Glomerular visceral epithelial cell (primary cell): Measurements from ENCODE around the gene INKA1.
A peak's percentile ranks its signal among the peaks of the same experiment; 100 is the strongest.

Source experiments
- DNase-seq: peaks from one replicate; pipeline ENCODE4 v3.0.0-alpha.2; 2016; ENCODE audit errors: extremely low spot score

Gene INKA1

DNA sequence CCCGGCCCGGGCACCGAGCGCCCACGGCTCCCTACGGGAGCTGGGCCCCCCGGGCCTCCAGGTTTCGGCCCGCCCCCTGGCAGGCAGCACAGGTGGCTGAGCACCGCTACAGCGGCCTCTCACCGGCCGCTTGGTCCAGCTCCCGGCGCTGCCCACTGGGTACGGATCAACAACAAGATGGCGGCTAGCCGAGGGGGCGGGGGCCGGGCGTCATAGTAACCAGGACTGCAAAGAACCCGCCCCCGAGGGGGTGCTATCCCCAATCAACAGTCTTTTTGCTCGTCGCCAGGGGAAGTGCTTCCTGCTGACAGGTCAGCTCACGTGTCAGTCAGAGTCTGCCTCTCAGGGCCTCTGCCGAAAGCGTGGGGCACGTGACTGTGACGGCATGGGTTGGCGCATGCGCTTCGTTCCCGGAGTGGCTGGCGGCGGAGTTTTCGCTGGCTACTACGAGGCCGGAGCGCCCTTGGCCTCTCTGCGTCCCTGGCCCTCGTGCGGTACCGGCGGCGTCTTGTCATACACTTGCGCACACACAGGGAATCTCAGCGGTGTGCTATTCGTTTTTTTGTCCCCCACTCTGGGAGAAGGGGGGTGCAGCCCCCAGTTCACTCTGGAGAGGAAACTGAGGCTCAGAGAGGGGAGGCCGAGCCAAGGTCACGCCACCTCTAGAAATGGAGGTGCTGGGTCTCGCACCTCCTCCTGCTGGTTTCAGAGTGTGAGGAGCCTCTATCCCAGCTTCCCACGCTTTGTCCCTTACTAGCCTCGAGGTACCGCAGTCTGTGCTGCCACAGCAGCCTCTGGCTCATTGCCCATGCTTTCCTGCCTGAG, 16.5 kb upstream of the INKA1 start, which contains the start of gene IP6K1:
TSS of gene IP6K1 (minus strand) at position 186 of the 825 bp plus-strand sequence. CDS start 38,502 bp downstream, outside the sequence.
- peak; percentile 100 for DNase-seq

DNA sequence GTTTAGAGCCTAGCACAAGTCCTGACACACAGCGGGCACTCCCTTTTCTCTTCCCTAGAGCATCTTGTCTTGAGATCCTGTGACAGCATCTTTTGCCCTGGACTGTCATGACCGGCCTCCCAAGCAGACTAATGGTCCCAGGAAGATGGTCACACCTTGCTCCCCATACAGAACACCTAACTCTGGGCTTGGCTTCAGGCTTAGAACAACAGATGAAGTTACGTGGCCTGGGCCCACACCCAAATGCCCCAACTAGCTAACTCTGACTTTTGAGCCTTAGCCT, 15.9 kb upstream of the INKA1 start:
- DNase-seq: no peak

DNA sequence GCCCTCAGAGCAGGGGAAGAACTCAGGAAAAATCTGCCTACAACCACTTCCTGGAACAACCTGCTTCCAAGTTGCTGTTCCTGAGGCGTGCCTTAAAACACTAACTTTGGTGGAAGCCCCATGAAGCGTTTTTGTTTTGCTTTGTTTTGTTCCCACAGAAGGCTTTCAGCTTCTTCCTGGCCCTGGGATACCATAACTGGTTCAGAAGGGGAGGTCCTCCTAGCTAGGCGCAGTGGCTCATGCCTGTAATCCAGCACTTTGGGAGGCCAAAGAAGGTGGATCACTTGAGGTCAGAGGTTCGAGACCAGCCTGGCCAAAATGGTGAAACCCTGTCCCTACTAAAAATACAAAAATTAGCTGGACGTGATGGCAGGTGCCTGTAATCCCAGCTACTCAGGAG, 15.5 kb upstream of the INKA1 start:
- no peak for DNase-seq

DNA sequence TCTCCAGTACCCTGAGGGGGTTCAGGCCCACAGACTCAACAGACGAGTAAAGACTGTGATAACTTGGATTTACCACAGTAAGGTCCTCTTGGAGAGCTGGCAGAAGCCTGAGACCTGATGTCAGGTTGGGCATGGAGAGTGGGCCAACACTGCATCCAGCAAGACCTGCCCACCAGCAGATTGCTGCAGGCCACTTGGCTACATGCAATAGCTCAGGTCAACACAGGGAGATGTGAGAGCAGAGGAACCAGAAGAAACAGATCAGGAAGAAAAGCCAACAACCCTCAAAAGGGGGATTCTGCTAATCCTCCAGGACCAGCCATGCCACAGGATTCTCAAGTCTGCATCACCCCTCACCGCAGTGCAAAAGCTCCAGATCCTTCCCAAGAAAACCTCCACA, 15.0 kb upstream of the INKA1 start:
- DNase-seq: no peak

DNA sequence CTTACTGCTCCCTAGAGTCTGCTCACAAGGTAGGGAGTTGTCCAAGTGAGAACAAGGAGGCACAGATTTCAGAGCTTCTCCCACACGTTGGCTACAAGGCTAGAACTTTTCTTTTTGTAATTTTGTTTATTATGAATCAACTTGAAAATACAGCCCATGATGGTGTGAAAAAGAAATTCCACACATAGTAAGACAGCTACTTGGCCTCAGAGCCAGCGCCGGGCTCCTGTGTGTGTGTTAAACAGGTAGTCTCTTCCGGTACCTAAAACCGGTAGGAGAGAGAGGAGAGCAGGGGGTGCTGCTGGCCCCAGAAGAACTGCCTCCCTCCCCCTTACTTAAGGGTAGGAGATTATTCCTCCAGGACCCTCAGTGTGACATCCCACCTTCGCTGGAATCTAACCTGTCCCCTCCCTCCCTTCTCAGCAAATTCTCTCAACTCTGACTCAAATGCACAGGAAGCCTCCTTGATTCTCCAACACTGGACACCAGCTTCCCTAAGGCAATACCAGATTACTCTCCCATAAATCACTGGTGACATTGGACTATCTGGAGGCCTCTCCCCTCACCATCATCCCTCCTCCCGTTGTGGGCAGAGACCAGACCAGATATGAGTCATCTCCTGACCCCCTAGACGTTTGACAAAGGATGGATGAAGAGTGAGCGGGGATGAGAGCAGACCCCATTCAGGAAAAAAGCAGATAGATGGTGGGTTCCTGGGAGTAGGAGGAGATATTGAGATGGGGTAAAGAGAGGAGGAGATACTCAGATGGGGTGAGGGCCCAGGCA, 12.2 kb upstream of the INKA1 start:
- DNase-seq: peak; percentile 18

DNA sequence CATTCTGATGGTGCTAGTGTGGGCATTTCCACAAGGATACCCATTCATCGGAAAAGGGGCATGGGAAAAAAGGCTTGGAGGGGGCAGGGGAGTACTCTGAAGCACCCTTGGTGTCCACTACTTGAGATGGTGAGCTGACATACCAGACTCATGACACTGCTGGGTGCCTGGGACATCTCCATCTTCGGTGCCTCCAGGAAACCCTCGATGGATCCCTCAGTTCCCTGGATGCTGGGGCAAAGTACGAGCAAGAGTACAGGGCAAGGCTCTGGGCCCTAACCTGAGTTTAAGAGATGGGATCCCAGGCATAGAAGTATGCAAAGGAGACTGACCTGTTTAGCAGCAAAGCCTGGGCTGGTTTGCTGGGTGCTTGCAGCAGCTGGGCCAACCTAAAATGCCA, 11.5 kb upstream of the INKA1 start:
- DNase-seq: no peak

DNA sequence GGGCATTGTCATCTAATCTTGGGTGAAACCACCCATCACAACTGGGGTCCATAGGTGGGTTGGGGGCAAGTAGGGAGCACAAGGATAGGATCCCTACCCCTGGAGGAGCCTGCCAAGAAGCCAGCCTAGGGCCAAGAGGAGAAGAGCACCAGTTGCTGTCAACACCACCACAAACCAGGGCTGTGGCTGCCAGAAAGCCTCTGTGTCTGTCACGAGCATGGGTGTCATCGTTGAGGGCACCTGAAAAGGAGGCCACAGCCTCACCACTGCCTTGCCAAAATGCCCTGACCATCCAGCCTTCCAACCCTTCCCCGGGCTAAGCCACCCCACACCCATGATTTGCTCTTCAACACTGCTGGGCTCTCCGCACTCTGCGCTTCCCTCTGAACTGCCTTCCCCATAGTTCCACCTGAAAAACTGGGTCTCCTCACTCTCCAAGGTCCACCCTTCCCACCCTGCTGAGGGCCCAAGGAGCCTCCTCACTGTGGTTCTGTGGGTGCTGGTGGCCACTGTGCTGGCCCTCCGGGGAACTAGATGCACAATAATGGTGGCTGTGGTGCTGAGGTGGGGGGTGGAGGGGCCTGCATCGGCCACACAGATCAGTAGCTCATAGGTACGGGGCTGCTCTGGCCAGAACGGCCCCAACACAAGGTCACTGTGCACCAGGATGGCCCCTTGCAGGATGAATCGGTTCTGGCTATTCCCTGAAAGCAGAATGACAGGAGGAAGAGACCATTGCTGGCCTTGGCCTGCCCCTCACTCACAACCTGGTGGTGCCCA, 10.5 kb upstream of the INKA1 start:
- no peak for DNase-seq

DNA sequence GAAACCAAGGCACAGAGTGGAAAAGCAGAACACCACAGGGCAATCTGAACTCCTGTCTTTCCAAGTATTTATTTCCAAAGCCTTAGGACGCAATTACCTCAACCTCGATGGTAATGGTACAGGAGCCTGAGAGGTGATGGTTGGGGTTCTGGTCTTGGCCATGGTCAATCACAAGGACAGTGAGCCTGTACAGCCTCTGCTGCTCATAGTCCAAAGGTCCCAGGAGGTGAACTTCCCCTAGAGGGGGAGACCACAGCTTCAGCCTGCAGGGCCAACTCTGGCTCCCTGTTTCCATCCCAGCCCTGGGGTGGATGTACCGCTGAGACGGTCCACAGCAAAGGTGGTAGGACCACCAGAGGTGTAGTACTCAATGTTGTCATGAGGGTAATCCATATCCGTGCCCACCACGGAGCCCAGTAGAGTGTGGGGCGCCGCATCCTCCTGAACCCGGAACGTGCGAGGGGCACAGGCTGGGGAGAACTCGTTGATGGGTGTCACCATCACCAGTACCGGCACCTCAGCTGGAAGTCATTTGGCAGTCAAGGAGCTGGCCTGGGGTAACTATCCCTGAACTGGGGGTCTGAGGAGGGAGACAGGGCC, 9.5 kb upstream of the INKA1 start:
- DNase-seq: no peak

DNA sequence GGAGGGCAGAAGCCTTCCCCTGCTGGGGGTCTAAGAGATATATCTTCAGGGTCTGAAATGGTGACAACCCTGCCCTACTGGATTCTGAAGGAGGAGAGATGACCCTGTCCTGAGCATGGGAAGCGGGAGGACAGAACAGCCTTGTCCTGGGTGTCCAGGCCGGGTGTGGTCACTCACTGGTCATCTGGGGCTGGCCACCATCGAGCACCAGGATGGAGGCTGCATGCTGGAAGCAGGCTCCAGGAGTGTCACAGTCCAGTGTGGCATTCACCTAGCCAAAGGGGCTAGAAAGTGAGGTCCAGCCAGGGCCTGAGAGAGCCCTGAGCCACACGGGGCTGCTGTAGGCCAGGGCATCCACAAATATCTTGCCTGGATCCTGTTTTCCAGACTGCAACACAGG, 8.6 kb upstream of the INKA1 start:
- DNase-seq: no peak

DNA sequence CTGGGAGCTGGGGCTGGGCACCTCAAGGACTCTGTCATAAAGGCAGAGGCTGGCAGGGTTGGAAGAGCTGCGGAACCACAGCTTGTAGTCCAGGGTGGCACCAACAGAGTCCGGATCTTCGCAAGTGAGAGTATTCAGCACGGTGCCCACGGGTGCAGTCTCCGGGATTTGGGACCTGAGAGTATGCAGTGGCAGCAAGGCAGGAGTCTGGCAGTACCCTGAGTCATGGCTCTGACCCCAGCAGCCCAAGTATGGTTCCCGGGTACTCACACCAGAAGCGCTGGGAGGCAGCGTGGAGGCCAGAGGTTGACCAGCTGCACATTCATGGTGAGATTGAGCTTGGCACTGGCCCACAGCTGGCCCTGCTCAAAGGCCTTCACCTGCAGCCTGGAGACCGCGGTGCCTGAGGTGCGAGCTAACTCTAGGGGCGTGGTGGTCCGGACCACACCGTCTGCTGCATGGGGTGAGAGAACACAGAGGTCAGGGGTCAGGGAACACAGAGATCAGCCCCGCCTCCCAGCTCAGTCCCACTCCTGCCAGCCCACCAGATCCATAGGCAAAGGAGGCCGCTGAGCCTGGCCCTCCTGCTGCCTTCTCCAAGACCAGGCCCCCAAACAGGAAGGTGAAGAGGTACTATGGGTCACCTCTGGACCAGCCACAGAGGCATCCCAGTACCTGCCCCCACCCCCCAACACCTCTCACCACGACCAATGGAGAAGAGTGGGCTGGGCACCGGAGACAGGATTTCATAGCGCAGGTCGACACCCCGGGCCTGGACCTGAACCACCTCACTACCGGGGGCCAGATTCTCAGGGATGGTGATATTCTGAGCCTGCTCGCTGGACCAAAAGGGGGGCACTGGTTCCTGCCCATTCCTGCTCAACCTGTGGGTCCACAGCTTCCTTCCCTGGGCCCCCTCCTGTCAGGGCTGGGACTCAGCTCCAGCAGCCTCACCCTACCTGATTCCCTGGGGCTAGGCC, 7.8 kb upstream of the INKA1 start:
- DNase-seq: no peak

DNA sequence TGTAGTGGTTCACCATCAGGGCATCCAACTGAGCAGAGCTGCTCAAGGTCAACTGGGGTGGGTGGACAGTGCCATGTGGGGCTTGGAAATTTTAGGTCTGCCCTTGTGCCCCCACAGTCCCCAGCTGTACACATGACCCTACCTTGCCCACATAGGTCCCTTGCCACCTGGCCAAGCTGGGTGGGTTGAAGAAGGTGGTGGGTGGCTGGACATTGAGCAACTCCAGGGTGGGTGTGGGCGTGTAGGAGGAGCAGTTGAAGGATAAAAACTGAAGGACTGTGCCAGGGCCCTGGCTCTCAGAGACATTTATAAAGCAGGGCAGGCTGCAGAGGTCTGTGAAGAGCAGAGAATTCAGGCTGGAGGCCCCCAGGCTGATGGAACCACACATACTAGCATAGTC, 4.0 kb upstream of the INKA1 start:
- DNase-seq: no peak

DNA sequence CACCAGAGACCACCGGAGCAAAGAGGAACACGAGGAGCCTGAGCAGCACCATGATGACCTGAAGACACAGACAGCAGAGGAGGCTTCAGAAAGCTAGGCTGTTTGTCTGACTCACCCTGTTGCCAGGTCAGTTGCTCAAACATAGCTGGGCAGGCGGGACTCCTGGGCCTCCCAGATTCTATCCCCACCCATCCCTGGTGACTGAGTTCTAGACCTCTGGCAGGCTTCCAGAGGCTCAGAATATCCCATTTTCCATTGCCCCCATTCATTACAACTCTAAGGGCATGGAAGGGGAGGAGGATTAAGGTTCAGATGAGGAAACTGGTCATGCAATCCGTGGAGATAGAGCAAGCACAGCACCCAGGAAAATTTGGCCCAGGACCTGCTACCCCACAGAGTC, 3.3 kb upstream of the INKA1 start, which contains the start of gene CDHR4:
TSS of gene CDHR4 (minus strand) at position 113 of the 400 bp plus-strand sequence. CDS start at position 52, 61 bp downstream.
- peak; percentile 74 for DNase-seq

DNA sequence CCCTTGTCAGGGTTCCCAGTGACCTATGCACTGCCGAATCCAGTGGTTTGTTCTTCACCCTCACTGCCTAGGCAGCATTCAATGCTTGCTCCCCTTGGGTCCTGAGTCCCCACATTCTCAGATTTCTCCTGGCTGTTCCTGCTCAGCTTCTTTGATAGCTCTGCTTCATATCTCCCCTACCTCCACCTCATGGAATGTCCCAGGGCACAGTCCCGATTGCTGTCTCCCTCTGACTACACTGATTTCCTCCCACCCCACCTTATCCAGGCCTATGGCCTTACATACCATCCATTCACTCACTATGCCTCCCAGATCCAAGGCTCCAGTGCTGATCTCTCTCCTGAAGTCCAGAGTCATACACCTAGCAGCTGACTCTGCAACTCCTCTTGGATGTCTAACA, 1.9 kb upstream of the INKA1 start:
- no peak for DNase-seq

DNA sequence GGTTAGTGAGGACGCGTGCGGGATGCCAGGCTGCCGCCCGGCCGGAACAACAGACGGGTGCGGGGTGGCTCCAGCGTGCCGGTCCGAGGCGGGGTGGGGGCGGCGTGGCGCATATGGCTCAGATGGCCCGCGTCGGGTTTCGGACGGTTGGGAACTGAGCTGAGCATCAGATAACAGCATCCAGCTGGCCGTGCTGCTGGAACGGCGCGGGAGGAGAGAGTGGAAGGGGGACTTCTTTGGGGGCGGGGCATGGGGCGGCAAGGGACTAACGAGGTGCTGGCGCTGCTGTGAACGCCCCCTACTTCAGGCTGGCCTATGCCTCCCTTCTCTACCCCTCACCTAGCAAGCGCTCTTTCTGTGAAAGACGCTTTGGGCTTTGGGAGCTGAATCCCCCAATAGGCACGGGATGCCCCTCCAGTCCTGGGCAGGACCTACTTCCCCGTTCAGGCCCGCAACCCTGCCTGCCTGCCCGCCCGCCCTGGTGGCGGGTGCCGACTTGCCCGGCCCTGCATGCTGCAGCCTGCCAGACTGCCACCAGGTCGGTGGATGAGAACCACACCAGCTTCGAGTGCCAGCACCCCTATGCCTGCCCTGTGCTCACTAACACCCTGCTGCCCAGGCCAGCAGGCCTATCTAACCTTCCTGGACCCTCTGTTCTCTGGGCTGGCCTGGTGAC, 542 bp downstream of the INKA1 start:
- no peak for DNase-seq

DNA sequence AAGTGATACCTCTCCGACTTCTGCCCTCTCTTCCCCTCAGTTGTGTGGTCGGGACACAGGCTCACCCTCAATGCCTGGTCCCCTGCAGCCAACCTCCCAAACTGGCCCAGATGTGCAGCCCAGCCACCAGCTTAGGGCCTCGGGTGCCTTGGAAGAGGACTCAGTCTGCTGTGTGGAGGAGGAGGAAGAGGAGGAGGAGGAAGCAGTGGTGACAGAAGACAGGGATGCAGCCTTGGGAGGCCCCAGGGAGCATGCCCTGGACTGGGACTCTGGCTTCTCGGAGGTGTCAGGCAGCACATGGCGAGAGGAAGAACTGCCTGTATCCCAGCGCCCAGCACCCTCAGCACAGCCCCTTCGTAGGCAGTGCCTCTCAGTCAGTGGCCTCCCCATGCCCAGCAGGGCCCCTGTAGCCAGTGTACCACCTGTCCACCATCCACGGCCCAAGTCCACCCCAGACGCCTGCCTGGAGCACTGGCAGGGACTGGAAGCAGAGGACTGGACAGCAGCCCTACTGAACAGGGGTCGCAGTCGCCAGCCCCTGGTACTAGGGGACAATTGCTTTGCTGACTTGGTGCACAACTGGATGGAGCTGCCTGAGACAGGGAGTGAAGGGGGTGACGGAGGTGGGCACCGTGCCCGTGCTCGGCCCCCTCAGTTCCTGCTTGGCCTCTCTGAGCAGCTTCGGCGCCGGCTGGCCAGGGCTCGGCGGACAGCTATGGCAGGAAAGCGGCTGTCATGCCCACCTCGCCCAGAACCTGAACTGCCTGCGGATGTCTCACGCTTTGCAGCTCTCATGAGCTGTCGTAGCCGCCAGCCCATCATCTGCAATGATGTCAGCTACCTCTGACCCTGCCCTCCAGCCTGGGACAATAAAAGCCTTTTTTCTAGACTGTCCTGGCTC, 1.3 kb downstream of the INKA1 start:
- DNase-seq: no peak

DNA sequence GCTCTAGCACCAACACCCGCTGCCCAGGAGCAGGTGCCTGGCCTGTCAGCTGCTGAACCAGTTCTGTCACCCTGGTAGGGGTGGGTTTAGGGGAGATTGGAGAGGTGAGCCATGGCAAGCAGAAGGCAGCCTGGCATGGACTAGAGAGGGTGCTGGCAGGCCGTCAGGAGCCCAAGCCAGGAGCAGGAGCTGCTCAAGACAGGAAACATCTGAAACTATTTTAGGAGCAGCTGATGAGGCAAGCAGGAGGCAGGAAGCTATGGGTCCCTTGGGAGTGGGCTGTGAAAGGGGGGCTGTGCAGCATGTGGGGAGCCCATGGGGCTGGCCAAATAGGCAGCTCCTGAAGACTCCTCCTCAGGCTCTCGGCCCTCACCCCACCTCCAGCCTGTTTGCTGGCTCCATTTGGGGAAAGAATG, 2.3 kb downstream of the INKA1 start:
- no peak for DNase-seq

DNA sequence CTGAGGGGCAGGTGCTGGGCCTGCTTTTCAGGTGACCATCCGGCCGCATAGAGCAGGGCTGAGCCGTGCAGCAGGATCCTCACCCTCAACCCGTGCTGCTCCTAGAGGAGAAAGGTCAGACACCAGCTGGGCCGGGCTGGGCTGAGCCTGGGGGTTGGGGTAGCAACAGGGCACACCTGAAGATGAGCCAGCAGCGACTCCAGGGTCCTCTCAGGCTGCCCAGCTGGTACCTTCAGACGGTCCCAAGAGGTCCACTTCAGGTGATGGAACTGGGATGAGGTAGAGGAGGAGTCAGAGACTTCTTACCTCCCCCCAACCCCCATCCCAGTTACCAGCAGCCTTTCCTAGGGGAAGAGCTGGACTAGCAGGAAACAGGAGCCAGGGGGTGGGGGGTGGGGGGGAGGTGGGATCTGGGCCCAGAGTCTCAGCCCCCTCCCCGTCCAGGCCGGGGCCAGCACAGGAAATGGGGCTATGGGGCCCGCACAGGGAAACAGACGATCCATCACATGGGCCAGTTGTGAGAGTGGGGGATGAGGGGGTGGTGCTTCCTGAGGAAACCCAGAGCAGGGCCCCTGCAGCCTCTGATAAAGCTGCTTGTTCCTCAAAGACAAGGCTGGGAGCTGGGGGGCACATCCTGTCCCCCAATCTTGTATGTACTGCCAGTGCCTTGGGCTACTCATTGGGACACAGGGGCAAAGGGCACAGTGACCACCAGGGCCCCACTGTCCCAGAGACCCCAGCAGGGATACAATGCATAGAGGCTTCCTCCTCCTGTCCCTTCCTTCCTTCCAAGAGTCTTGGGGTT, 3.0 kb downstream of the INKA1 start:
- no peak for DNase-seq

DNA sequence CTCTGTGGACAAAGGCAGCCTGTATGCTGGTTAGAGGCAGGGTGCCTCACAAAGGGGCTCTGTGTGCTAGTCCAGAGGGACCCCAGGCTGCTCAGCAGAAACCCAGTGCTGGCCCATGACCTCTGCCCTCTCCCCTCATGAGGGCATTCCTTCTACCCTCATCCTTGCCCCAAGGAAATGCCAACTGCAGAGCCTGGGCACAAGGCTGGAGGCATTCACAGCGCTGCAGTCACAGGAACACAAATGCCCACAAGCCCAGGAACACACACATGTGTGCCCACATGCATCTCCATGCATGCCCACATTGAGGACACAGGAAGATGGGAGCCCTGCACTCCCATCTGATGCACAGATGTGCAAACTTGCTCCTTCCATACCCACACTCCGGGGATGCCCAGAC, 3.8 kb downstream of the INKA1 start:
- DNase-seq: no peak
